Peyer's patch (tissue), 4 donors: ENCODE data around the gene TNC. TPM values are rescaled to one million over a fixed set of nuclear protein-coding genes. Genes with fewer than 3 reads are reported as not detected.

Source experiments
- DNase-seq, 3 donors: peaks; one replicate each; pipeline ENCODE4 v3.0.0-alpha.2; 2017 to 2019
- H3K27ac ChIP-seq, 4 donors: fragments of 200-600 bp; sonication (generic); one replicate each; pipeline ENCODE4 v1.5.1; 2016 to 2019
- H3K27me3 ChIP-seq, 2 donors: fragments of 200-600 bp; sonication (generic); one replicate each; pipeline ENCODE4 v1.5.1; 2019
- H3K36me3 ChIP-seq, 3 donors: fragments of 200-600 bp; sonication (generic); one replicate each; pipeline ENCODE4 v1.5.1; 2016 to 2019
- H3K4me1 ChIP-seq, 4 donors: fragments of 200-600 bp; sonication (generic); one replicate each; pipeline ENCODE4 v1.5.1; 2016 to 2019
- H3K4me3 ChIP-seq, 4 donors: fragments of 200-600 bp; sonication (generic); 1 replicate in 3 of 4; 2 replicates in 1 of 4; pipeline ENCODE4 v1.5.1; 2016 to 2019; ENCODE audit warnings: mild to moderate bottlenecking in 1 of 4
- H3K9me3 ChIP-seq, 4 donors: fragments of 200-600 bp; sonication (generic); one replicate each; pipeline ENCODE4 v1.5.1; 2016 to 2019; ENCODE audit warnings: mild to moderate bottlenecking in 1 of 4
- POLR2A ChIP-seq, 2 donors: fragments of 450-650 bp; IDR thresholded peaks; one replicate each; pipeline ENCODE4 v1.5.1; 2017; ENCODE audit warnings: antibody characterized with exemption in 2 of 2, mild to moderate bottlenecking in 2 of 2, moderate library complexity in 2 of 2
- total RNA-seq, 4 donors: library from RNA; depleted of rRNA; stranded (reverse); fragments of >200 nt; gene quantifications; one replicate each; pipeline ENCODE4 v1.1.0, GENCODE V29; 2016
- TF ChIP-seq, protein P1 (sequence below), 6 experiments: fragments of 450-650 bp in 4 of 6; fragments of 200-600 bp in 2 of 6; sonication (generic) in 1 of 6; IDR thresholded peaks; one replicate each; pipeline ENCODE4 v1.5.1; 2017 to 2019; ENCODE audit warnings: antibody characterized with exemption in 6 of 6, mild to moderate bottlenecking in 3 of 6, moderate library complexity in 1 of 6

The TNC gene
- total RNA-seq, 4 donors from 2014 or later, result 14.5 to 97.4 (median 38.4) TPM

DNA sequence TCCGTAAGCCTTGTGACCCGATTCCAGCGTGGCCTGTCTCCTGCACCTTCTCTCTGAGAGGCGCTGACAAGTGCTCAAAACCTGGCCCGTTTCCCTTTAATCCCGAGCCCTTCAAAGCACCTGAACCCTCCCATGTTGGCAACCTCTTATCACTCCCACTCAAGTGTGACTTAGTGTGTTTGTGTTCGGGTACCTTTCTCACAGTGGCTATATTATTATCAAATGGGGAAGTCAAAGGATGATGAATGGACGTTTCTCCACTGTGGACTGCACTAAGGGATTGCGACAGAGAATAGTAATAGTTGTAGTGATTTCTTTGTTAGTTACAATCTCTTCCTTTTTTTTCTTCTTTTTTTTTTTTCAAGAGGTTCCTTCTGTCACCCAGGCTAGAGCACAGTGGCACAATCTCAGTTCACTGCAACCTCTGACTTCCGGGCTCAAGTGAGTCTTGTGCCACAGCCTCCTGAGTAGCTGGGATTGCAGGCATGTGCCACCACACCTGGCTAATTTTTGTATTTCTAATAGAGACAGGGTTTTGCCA, 122.2 kb downstream of the TNC start:
- Histone ChIP-seq H3K27ac (no peak overlapping the region), H3K9me3 (no peaks in the 10 kb centered on the region), H3K36me3 (no peaks in the 10 kb centered on the region), H3K4me1 (no peaks in the 10 kb centered on the region), H3K27me3 (no peaks in the 10 kb centered on the region), H3K4me3 (no peak overlapping the region)
- TF ChIP-seq, protein P1, sequence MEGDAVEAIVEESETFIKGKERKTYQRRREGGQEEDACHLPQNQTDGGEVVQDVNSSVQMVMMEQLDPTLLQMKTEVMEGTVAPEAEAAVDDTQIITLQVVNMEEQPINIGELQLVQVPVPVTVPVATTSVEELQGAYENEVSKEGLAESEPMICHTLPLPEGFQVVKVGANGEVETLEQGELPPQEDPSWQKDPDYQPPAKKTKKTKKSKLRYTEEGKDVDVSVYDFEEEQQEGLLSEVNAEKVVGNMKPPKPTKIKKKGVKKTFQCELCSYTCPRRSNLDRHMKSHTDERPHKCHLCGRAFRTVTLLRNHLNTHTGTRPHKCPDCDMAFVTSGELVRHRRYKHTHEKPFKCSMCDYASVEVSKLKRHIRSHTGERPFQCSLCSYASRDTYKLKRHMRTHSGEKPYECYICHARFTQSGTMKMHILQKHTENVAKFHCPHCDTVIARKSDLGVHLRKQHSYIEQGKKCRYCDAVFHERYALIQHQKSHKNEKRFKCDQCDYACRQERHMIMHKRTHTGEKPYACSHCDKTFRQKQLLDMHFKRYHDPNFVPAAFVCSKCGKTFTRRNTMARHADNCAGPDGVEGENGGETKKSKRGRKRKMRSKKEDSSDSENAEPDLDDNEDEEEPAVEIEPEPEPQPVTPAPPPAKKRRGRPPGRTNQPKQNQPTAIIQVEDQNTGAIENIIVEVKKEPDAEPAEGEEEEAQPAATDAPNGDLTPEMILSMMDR (IDR thresholded peaks at IDR 0.05), result no peak
- TF ChIP-seq POLR2A (IDR thresholded peaks at IDR 0.05), result no peak
- no peak for DNase-seq

DNA sequence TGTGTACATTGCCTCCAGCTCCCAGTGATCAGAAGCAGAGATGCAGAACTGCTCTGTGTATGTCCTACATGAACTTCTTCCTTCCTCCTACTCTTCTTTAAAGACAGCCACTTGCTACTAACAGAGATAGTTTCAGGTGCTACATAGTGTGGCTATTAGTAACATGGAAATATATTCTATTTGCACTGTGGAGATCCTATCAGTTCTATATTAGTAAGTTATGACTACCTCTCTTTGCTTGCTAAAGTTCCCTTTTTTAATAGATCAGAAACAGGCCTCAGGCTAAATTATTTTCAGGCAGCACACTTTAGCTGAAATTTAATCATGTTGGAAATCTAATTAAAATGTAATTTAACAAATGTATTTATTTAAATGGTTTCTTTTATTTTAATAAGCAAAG, 123.2 kb downstream of the TNC start:
- Histone ChIP-seq H3K4me3 (no peak overlapping the region), H3K27me3 (no peaks in the 10 kb centered on the region), H3K4me1 (no peaks in the 10 kb centered on the region), H3K9me3 (no peaks in the 10 kb centered on the region), H3K27ac (no peak overlapping the region), H3K36me3 (no peaks in the 10 kb centered on the region)
- no peak for TF ChIP-seq POLR2A (IDR thresholded peaks at IDR 0.05)
- no peak for DNase-seq

DNA sequence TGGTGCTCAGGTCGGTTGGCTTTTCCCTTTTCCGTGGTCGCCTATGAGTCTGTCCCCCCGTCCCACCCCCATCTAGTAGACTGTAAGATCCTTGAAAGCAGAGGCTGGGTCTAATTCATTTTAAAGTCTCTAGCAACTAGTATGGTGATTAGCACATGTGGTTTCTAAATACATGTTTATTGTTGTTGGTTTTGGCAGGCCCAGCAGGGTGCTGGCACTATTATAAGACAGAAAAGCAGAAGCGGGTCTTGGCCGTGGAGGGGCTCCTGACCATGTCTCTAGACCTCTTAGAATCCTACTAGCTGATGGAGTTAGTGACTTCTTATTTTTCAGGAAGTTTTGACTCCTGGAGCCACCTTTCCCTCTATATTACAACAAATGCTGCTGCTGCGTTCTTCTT, 126.1 kb downstream of the TNC start:
- Histone ChIP-seq H3K4me1 (no peaks in the 10 kb centered on the region), H3K9me3 (no peaks in the 10 kb centered on the region), H3K27ac (no peak overlapping the region), H3K27me3 (no peaks in the 10 kb centered on the region), H3K36me3 (no peaks in the 10 kb centered on the region), H3K4me3 (no peak overlapping the region)
- DNase-seq, result no peak
- TF ChIP-seq POLR2A (IDR thresholded peaks at IDR 0.05), result no peak
- TF ChIP-seq, protein P1 (IDR thresholded peaks at IDR 0.05), result no peak

DNA sequence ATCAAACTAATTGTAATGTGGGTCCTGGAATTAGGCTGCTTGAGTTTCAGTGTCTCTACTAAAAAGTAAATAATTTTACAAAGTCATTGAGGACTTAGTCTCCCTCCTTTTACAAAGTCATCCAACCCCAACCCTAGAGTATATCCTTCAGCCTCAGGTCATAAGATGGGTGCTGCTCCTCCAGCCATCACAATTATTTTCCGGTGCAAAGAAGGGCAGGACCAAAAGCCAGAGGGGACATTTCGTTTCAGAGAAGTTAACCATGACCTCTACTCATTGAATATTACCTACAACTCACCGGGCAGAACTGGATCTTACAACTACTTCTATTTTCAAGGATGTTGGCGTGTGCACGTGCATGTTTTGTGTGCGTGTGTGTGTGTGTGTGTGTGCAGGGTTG, 127.1 kb downstream of the TNC start:
- DNase-seq, result no peak
- Histone ChIP-seq H3K27me3 (no peaks in the 10 kb centered on the region), H3K4me1 (no peaks in the 10 kb centered on the region), H3K36me3 (no peaks in the 10 kb centered on the region), H3K4me3 (no peak overlapping the region), H3K27ac (no peak overlapping the region), H3K9me3 (no peaks in the 10 kb centered on the region)
- TF ChIP-seq, protein P1 (IDR thresholded peaks at IDR 0.05), result no peak
- TF ChIP-seq POLR2A (IDR thresholded peaks at IDR 0.05), result no peak

DNA sequence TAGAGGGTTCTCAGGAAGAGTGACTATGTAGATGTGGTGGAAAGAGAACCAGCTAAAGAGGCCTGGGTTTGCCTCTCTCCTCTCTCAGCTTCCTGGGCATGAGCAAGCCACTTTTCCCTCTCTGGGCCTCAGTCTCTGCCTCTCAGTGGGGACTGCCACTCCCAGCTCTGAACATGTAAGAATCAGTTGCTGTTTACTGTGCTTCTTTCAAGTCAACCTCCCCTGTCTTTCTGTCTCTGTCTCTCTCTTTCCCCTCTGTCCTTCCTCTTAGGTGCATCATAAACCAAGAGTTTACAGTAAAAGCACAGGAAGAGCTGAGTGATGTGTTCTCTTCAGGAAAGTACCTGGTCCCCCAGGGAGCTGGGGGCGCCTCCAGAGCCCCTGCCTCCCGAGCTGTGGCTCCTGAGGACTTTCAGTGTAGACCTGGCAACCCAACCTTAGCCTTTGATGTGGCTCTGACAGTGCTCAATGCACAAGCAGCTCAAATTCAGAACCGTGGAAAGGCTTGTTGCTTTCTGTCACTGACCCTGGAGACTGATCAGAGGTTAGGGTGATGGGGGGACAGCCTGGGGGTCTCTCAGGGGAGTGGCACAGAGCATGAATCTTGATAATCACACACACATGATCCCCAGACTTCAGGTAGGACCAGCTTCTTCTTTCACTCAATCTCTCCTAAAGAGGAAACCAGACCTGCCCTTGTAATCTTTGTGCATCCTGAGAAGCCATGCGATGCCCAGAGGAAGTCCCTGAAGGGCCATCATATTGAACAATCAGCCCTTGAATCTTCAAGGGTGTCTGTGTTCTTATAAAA, 128.2 kb downstream of the TNC start:
- TF ChIP-seq POLR2A (IDR thresholded peaks at IDR 0.05), result no peak
- TF ChIP-seq, protein P1 (IDR thresholded peaks at IDR 0.05), result no peak
- no peak for DNase-seq
- Histone ChIP-seq H3K27me3 (no peaks in the 10 kb centered on the region), H3K36me3 (no peaks in the 10 kb centered on the region), H3K4me3 (no peak overlapping the region), H3K9me3 (no peaks in the 10 kb centered on the region), H3K4me1 (no peaks in the 10 kb centered on the region), H3K27ac (no peak overlapping the region)

DNA sequence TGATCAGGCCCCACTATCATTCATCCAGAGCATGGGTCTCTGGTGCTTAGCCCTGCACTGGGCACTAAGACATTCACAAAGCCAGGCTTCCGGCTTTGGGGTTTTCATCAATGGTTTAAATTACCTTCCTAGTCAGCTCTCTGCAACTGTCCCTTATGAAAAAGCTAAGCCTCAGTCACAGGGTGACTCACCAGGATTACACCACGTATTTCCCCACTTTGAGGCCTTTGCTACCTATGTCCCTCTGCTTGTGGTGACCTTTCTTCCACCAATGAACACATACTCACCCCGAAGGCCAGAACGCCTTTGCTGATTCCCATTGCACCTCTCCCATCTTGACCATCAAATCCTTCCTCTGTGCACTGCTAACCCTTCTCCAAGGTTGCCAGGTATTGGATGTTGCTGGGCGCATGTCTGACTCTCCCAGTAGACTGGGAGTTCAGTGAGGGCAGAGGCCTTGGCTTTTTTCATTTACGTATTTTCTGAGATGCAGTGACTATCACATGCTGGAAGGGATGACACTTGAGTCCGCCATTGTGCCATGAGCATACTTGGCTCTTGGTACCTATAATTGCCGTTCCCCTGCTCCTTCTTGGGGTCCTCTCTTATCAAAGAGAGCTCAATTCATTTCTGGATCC, 128.9 kb downstream of the TNC start:
- no peaks in the 10 kb centered on the region for H3K27me3 ChIP-seq
- DNase-seq, result no peak
- H3K4me3 ChIP-seq, result no peak overlapping the region
- H3K36me3 ChIP-seq, result no peaks in the 10 kb centered on the region
- TF ChIP-seq, protein P1 (IDR thresholded peaks at IDR 0.05), result no peak
- TF ChIP-seq POLR2A (IDR thresholded peaks at IDR 0.05), result no peak
- H3K27ac ChIP-seq, result no peak overlapping the region
- no peaks in the 10 kb centered on the region for H3K4me1 ChIP-seq
- H3K9me3 ChIP-seq, result no peaks in the 10 kb centered on the region
